T-helper 1 cell treated with Interleukin-12 subunit alpha and Interleukin-12 subunit beta and Interleukin-4 antibody, amounts not matched to agents 30 ng/mL and 1 ng/mL, for 36 hours (primary cell): ENCODE data around the gene PIAS4. TPM values are rescaled to one million over a fixed set of nuclear protein-coding genes. Genes with fewer than 3 reads are reported as not detected.

Experiments used
- intact Hi-C: fragments of 100-400 bp; cut with micrococcal nuclease; formaldehyde crosslinking; loops from one replicate; pipeline ENCODE4 v1.15.1; 2024
- total RNA-seq: library from RNA; stranded (reverse); gene quantifications from 2 replicates; pipeline ENCODE4 v1.2.3, GENCODE V29; 2022

Gene PIAS4
- total RNA-seq, 1 donor from 2014 or later = 38.4 TPM

GRCh38 chr19:3976495-3977241, 30.9 kb upstream of the PIAS4 start:
- intact Hi-C loops = no loop called here

- intact Hi-C loops = no loop called here
Observed at GRCh38 chr19:3977242-3978143, 30.0 kb upstream of the PIAS4 start.

DNA sequence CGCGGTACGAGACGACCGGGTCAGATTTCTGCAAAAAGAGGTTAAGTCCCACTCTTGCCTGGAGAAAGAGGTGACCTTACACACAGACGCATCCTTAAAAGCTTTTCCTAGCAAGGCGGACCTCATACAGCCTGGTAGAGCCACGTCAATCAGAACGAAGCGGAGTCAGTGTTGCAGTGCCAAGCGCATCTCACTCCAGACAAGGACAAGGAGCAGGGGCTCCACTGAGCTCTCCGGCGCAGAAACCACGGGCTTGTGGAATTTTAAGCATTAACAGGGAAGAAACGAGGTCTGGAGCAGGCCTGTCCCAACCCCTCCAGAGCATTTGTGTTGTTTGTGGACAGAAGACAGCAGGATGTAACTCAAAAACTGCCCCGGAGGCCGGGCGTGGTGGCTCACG, 29.4 kb upstream of the PIAS4 start:
- intact Hi-C loops = no loop called here

DNA sequence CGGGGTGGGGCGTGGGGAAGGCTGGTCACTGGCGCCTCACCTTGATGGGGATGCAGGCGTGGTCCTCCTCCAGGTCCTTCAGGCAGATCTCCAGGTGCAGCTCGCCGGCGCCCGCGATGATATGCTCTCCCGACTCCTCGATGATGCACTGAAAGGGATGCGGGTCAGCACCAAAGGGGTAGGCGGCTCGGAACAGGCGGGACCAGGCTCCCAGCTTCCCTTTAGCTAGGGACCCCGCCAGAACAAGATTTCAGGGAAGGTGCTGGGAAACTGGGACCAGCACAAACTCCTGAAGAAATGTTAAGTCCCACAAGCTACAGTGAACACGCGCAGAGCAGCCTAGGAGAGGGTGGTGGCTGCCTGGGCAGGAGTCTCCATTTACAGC, 28.3 kb upstream of the PIAS4 start:
- intact Hi-C loops = no loop called here

DNA sequence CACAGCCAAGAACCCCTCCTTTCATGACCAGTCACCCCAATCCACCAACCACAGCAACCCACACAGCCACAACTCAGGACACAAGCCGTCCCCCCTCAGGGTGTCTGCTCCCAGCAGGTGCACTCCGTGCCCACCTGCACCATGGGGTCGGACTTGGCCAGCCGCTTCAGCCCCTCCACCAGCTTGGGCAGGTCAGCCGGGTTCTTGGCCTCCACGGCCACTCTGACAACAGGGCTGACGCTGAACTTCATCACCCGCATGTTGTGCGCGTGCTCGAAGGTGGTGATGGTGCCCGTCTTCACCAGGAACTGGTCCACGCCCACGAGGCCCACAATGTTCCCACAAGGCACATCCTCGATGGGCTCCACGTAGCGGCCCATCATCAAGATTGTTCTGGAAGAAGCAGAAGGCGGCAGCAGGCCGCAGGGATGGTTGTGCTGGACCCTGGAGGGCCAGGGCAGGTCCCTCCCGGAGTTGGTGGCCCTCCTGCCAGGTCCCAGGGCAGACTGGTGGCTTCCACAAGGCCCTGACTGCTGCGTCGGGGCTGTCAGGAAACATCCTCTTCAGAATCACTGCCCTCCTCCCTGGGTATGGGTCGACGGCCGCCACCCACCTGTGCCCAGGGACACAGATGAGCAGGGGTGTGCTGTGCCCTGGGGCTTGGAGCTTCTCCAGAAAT, 27.7 kb upstream of the PIAS4 start:
- intact Hi-C loops = loop anchor here (10.0 kb wide), 1 partner anchor 475 kb away; the partner anchor contains the start of genes DOHH and FZR1

GRCh38 chr19:3980353-3981251, 26.9 kb upstream of the PIAS4 start:
- intact Hi-C loops = loop anchor here (10.0 kb wide), 1 partner anchor 476 kb away; the partner anchor contains the start of genes DOHH and FZR1

DNA sequence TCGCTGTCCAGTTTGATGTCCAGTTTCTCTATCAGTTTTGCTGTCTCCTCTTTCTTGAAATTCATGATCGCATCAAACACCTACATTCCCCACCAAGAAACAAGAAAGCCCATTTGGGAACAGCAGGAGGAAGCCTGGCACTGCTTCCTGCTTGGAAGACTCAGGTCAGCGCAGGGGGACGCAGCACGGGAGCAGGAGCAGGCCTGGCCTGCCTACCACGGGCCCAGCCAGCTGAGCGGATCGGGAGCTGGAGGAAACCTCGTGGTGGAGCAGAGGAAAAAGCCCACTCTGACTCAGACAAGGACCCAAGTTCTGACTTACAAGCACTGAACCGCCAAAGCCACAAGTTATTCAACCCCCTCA, 26.2 kb upstream of the PIAS4 start:
- intact Hi-C loops = loop anchor here (10.0 kb wide), 1 partner anchor 477 kb away; the partner anchor contains the start of genes DOHH and FZR1

GRCh38 chr19:3981736-3982681, 25.5 kb upstream of the PIAS4 start:
- intact Hi-C loops = loop anchor here (10.0 kb wide), 1 partner anchor 477 kb away; the partner anchor contains the start of genes DOHH and FZR1

DNA sequence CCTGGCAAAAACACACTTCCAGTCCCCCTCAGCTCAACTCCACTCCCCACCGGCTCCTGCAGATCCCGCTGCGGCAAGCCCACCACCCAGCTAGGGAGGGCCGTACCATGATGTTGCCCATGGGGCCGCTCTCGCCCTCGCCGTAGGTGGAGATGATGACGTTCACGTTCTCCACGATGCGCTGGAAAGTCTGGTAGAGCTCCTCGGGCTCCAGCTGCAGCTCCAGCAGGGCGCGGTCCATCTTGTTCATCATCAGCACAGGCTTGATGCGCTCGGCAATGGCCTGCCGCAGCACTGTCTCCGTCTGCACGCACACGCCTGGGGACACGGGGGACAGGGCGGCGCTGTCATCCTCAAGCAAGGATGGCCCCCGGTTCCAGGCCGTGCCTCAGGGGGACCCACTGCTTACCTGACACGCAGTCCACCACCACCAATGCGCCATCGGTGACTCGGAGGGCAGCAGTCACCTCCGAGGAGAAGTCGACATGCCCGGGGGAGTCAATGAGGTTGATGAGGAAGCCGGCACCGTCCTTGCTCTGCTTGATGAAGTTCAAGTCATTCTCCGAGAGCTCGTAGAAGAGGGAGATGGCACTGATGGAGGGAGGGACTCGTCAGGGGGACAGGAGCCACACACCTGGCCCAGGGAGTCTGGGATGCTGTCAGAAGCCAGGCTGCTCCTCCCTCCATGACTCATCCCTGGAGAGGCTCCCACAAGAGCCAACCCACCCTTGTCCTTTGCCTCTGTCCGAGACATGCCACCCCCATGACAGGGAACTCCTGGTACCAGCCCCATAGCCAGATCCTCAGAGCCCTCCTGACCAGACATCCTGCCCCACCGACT, 24.6 kb upstream of the PIAS4 start:
- intact Hi-C loops = loop anchor here (10.0 kb wide), 1 partner anchor 478 kb away; the partner anchor contains the start of genes DOHH and FZR1

- intact Hi-C loops = loop anchor here (10.0 kb wide), 1 partner anchor 479 kb away; the partner anchor contains the start of genes DOHH and FZR1
Observed at GRCh38 chr19:3983542-3983914, 24.0 kb upstream of the PIAS4 start.

- intact Hi-C loops = loop anchor here (2.0 to 10.0 kb wide), 2 partner anchors 411 to 479 kb away; partner anchors contain the start of genes DOHH, FZR1 and HMG20B
Observed at GRCh38 chr19:3983936-3984583, 23.5 kb upstream of the PIAS4 start.

- intact Hi-C loops = loop anchor here (2.0 to 10.0 kb wide), 2 partner anchors 412 to 480 kb away; partner anchors contain the start of genes DOHH, FZR1 and HMG20B
Observed at GRCh38 chr19:3984584-3984907, 23.0 kb upstream of the PIAS4 start.

- intact Hi-C loops = loop anchor here (1.0 to 10.0 kb wide), 10 partner anchors 14 to 487 kb away; partner anchors contain the start of genes CHAF1A, DAPK3, DOHH and FZR1
Observed at GRCh38 chr19:3984908-3985642, 22.5 kb upstream of the PIAS4 start, which contains the start of gene EEF2. TSS of gene EEF2 (minus strand) at chr19:3985463. CDS start at chr19:3985380, 83 bp downstream.

GRCh38 chr19:3985643-3986259, 21.8 kb upstream of the PIAS4 start:
- intact Hi-C loops = loop anchor here (1.0 to 10.0 kb wide), 16 partner anchors 14 to 487 kb away; partner anchors contain the start of genes ANKRD24, CACTIN, CHAF1A and DAPK3

DNA sequence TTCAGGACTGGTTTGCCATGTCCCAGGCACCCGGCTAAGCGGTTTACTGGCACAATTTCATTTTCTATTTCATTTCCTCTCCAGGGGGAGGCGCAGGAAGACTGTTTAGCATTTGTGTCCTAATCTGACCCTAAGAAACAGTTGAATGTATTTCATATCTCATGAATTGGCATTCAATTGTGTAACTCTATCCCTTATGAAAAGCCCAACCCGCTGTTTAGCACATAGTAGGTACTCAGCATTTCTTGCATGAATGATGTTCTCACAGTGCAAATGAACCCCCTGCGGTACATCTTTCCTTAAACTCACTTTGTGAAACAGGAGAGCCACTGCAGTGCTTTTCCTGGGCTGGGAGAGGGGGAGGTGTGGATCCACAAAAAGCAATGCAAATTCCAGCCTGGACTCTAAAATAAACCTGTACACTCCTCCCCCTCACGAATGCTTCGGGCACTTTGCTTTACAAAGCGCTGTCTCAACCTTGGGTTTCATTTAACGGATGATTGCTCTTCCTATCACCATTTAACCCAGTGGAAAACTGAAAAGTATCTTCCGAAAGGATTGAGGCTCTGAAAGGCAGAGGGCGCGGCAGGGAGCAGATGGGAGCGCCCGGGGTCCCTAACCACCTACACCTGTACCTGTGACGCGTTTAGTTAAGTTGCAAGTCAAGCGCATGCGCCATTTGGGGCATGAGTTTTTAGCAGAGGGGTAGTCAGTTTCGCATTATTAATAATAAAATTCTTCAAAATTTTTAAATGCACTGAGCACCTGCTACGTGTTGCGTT, 21.1 kb upstream of the PIAS4 start:
- intact Hi-C loops = loop anchor here (1.0 to 10.0 kb wide), 11 partner anchors 21 to 486 kb away; partner anchors contain the start of genes ANKRD24, CACTIN, CHAF1A and DOHH
